ENCODE data around the gene PSMB3. TPM values are rescaled to one million over a fixed set of nuclear protein-coding genes. Genes with fewer than 3 reads are reported as not detected.

The PSMB3 gene
- total RNA-seq, 1 experiment from 2014 or later = 346 TPM

- Histone ChIP-seq H3K4me3 (replicated peaks in 1 of 2; ENCODE audit: low read depth in 1 of 2, low read length in 2 of 2) (peak overlapping the region; percentile 99 to 100), H3K36me3 (ENCODE audit: control insufficient read depth in 1 of 2, insufficient read depth in 2 of 2, low read length in 2 of 2) (peaks cover 22 to 33% of the 10 kb centered on the region in 2 experiments), H4K20me1 (ENCODE audit: insufficient read depth) (no peaks in the 10 kb centered on the region), H2AFZ (ENCODE audit: low read depth, low read length, poor library complexity, severe bottlenecking) (no peak overlapping the region), H3K79me2 (ENCODE audit: insufficient read depth, low read length) (peaks cover 66% of the 10 kb centered on the region), H3K9me3 (ENCODE audit: control insufficient read depth in 1 of 2, insufficient read depth in 1 of 2, low read depth in 1 of 2, low read length in 2 of 2) (no peaks in the 10 kb centered on the region), H3K27ac (ENCODE audit: low read depth, low read length) (peak overlapping the region; percentile 100), H3K9ac (ENCODE audit: low read length) (peak overlapping the region; percentile 93), H3K9me2 (ENCODE audit: insufficient read depth) (no peaks in the 10 kb centered on the region), H3K27me3 (ENCODE audit: insufficient read depth, low read length) (no peaks in the 10 kb centered on the region), H3K4me1 (ENCODE audit: control insufficient read depth in 1 of 2, insufficient read depth in 2 of 2, low read length in 2 of 2) (peaks cover 18 to 46% of the 10 kb centered on the region in 2 experiments), H3K4me2 (ENCODE audit: low read length) (peak overlapping the region; percentile 94)
- ChIA-PET RAD21 (ENCODE audit: low non-redundant PET in 1 of 2, low total read pairs in 2 of 2, uncharacterized antibody in 2 of 2, unreplicated experiment in 2 of 2) (no interaction called here), POLR2A (interaction anchor here (0.7 to 2.1 kb wide), 2 partner anchors 12 to 109 kb away, joined by 3 to 4 read pairs; no protein-coding TSS in a partner anchor), CTCF (no interaction called here)
- ATAC-seq (no peak), DNase-seq (ENCODE audit: low read depth, low spot score) (no peak)
- TF ChIP-seq ZFX (IDR thresholded peaks at IDR 0.05) (peak; percentile 25; the same call in 1 of the 2 replicates), FOSL1 (IDR thresholded peaks at IDR 0.05; ENCODE audit: low read depth) (no peak)
- BruUV-seq (replicated peaks) = TSS peak; percentile 72
- intact Hi-C loops (cut with micrococcal nuclease) = loop anchor here (5.0 kb wide), 4 partner anchors 44 to 114 kb away; partner anchors contain the start of genes PIP4K2B and RPL23
Measured at GRCh38 chr17:38753071-38753506, 548 bp downstream of the PSMB3 start.

GRCh38 chr17:38761612-38762011, 9.1 kb downstream of the PSMB3 start:
- CTCF ChIA-PET = interaction anchor here (0.8 to 1.2 kb wide), 2 partner anchors 10 to 26 kb away, joined by 3 to 4 read pairs; no protein-coding TSS in a partner anchor
- no peak overlapping the region for H3K27ac ChIP-seq (ENCODE audit: low read depth, low read length)
- RAD21 ChIA-PET (ENCODE audit: low non-redundant PET in 1 of 2, low total read pairs in 2 of 2, uncharacterized antibody in 2 of 2, unreplicated experiment in 2 of 2) = interaction anchor here (0.5 to 0.7 kb wide), 2 partner anchors 72 to 214 kb away, joined by 3 read pairs; no protein-coding TSS in a partner anchor
- peak; percentile 34 for DNase-seq (ENCODE audit: low read depth, low spot score)
- no peak overlapping the region for H3K9ac ChIP-seq (ENCODE audit: low read length)
- TF ChIP-seq ELF1 (IDR thresholded peaks at IDR 0.05; ENCODE audit: borderline replicate concordance, low read depth) = no peak
- TF ChIP-seq CTCF (IDR thresholded peaks at IDR 0.05 in 2 of 3, conservative IDR thresholded peaks at IDR 0.05 in 1 of 3; ENCODE audit: borderline replicate concordance in 1 of 3, insufficient read depth in 1 of 3, low read depth in 2 of 3, low read length in 2 of 3) = peak in 2 of 3 experiments; percentile 65 to 72; a peak in 5 of 6 replicates
- TF ChIP-seq SRF (IDR thresholded peaks at IDR 0.05; ENCODE audit: low read depth) = no peak
- TF ChIP-seq SP1 (IDR thresholded peaks at IDR 0.05; ENCODE audit: low read depth) = no peak
- no peak for TF ChIP-seq POLR2A (IDR thresholded peaks at IDR 0.05; ENCODE audit: borderline replicate concordance, extremely low read depth, insufficient read depth, insufficient read length)
- TF ChIP-seq RAD21 (IDR thresholded peaks at IDR 0.05; ENCODE audit: low read depth) = peak; percentile 68
- intact Hi-C loops (cut with micrococcal nuclease) = no loop called here
- H3K4me2 ChIP-seq (ENCODE audit: low read length) = no peak overlapping the region
- H4K20me1 ChIP-seq (ENCODE audit: insufficient read depth) = peaks cover 4% of the 10 kb centered on the region; the same call in 1 of the 2 replicates
- H3K36me3 ChIP-seq (ENCODE audit: control insufficient read depth in 1 of 2, insufficient read depth in 2 of 2, low read length in 2 of 2) = peaks cover 42 to 59% of the 10 kb centered on the region in 2 experiments
- H3K4me3 ChIP-seq (replicated peaks in 1 of 2; ENCODE audit: low read depth in 1 of 2, low read length in 2 of 2) = no peak overlapping the region
- H3K9me3 ChIP-seq (ENCODE audit: control insufficient read depth in 1 of 2, insufficient read depth in 1 of 2, low read depth in 1 of 2, low read length in 2 of 2) = no peaks in the 10 kb centered on the region
- H3K9me2 ChIP-seq (ENCODE audit: insufficient read depth) = no peaks in the 10 kb centered on the region
- H3K4me1 ChIP-seq (ENCODE audit: control insufficient read depth in 1 of 2, insufficient read depth in 2 of 2, low read length in 2 of 2) = no peaks in the 10 kb centered on the region
- H2AFZ ChIP-seq (ENCODE audit: low read depth, low read length, poor library complexity, severe bottlenecking) = no peak overlapping the region
- H3K27me3 ChIP-seq (ENCODE audit: insufficient read depth, low read length) = no peaks in the 10 kb centered on the region
- no TSS peak for BruUV-seq (replicated peaks)
- peak; percentile 87 for ATAC-seq
- POLR2A ChIA-PET = no interaction called here
- peaks cover 46% of the 10 kb centered on the region for H3K79me2 ChIP-seq (ENCODE audit: insufficient read depth, low read length)

Data from HCT116 (cell line).